Fibroblast of lung (primary cell): ENCODE measurements around the gene FARP1.

Source experiments
- EZH2 ChIP-seq: IDR thresholded peaks from 2 replicates; pipeline ENCODE4 v1.5.1; 2012; ENCODE audit warnings: low read length, control low read depth, mild to moderate bottlenecking; ENCODE audit errors: missing control alignments
- TF ChIP-seq, protein P1 (sequence below), 2 donors: IDR thresholded peaks in 1 of 2; conservative IDR thresholded peaks in 1 of 2; 1 replicate in 1 of 2; 2 replicates in 1 of 2; pipeline ENCODE4 v1.5.1; 2011 to 2012; ENCODE audit warnings: low read length in 2 of 2, control low read depth in 1 of 2, inconsistent platforms in 1 of 2, low read depth in 1 of 2, mild to moderate bottlenecking in 1 of 2

DNA sequence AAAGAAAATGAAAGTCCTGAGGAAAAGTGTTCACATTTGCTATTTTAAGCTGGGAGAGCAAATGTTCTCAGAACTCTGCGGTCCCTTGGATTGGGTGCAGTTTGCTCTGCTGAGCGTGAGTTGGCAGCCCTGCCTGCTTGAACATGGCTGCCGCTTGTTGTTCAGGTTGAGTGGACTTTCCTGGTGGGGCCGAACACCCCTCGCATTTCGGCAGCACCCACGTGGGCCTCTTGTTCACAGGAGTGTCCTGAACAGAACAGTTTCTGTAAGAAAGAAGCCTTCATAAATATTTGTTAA is 45.0 kb downstream of the FARP1 start:
- TF ChIP-seq, protein P1, sequence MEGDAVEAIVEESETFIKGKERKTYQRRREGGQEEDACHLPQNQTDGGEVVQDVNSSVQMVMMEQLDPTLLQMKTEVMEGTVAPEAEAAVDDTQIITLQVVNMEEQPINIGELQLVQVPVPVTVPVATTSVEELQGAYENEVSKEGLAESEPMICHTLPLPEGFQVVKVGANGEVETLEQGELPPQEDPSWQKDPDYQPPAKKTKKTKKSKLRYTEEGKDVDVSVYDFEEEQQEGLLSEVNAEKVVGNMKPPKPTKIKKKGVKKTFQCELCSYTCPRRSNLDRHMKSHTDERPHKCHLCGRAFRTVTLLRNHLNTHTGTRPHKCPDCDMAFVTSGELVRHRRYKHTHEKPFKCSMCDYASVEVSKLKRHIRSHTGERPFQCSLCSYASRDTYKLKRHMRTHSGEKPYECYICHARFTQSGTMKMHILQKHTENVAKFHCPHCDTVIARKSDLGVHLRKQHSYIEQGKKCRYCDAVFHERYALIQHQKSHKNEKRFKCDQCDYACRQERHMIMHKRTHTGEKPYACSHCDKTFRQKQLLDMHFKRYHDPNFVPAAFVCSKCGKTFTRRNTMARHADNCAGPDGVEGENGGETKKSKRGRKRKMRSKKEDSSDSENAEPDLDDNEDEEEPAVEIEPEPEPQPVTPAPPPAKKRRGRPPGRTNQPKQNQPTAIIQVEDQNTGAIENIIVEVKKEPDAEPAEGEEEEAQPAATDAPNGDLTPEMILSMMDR (conservative IDR thresholded peaks at IDR 0.05 in 1 of 2, IDR thresholded peaks at IDR 0.05 in 1 of 2; ENCODE audit: low read depth in 1 of 2, low read length in 2 of 2), result no peak
- no peak for TF ChIP-seq EZH2
